HUDEP-2 (cell line): Measurements from ENCODE around the gene PLAC8.
"Not testable (repeated sequence)": the region's sequence is repeated elsewhere in the genome, so short reads cannot be mapped to it uniquely, and the experiment has no call there.

Experiments
- DNase-seq, 76 experiments: peaks; one replicate each; lab custom pipeline; 2025; ENCODE audit not compliant: unreplicated experiment in 76 of 76; lab: John Stamatoyannopoulos, UW

PLAC8 gene

DNA sequence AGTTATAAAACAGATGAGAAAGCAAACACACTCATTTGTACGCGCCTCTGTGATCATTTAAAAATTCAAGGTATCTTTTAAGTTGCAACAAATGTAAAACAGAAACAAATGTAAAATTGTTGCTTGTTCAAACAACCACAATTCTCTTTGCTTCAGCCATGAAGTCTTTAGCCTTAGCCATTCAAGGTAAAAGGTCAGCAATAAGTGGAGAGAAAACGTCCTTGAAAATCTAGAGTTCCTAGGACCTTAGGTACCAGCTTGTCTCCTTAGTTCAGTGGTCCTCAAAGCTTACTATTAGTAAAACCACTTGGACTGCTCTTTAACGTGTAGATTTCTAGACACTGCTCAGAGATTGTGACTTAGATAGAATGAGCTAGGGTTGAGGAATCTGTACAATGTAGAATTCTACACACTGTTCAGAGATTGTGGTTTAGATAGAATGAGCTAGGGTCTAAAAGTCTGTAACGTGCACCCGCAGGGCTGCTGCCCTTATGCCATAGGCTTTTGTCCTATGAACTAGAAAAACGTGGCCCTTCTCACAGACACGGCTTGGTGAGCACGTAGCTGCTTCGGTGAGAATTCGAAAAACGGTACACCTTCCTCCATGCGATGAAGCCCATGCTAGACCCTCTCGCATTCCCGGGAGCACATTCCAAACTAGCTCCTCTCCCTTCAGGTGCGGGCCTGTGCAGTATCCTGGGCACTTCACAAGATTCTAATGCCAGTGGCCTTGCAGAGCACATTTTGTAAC is 1.7 kb downstream of the PLAC8 start:
- DNase-seq, result no peak

DNA sequence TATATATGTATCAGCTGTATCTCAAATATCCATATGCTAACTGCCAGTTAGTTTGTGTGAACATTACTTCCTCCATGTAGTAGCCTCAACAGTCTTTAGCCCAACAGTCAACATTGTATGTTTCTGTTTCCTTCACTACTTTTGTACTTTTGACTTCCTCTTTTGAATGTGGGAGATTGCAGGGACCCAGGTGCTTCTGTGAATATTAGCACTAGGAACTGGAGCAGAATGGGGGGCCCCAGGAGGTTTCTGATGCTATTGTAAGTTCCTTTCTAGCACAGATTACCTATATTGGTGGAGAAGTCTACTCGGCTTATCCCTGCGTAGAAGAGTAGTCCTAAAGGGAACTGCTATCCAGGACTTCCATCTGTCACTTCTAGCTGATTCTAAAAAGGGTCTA is 2.3 kb downstream of the PLAC8 start:
- no peak for DNase-seq

DNA sequence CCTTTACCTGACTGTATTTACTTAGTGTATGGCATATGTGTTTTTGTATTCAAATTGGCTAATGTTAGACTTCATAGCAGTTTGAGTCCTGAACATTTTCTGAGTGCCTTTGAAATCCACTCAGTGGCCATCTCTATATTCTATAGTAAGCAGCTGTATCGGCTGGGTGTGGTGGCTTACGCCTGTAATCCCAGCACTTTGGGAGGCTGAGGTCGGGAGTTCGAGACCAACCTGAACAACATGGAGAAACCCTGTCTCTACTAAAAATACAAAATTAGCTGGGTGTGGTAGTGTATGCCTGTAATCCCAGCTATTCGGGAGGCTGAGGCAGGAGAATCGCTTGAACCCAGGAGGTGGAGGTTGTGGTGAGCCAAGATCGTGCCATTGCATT is 2.8 kb downstream of the PLAC8 start:
- DNase-seq, result not testable (repeated sequence)

DNA sequence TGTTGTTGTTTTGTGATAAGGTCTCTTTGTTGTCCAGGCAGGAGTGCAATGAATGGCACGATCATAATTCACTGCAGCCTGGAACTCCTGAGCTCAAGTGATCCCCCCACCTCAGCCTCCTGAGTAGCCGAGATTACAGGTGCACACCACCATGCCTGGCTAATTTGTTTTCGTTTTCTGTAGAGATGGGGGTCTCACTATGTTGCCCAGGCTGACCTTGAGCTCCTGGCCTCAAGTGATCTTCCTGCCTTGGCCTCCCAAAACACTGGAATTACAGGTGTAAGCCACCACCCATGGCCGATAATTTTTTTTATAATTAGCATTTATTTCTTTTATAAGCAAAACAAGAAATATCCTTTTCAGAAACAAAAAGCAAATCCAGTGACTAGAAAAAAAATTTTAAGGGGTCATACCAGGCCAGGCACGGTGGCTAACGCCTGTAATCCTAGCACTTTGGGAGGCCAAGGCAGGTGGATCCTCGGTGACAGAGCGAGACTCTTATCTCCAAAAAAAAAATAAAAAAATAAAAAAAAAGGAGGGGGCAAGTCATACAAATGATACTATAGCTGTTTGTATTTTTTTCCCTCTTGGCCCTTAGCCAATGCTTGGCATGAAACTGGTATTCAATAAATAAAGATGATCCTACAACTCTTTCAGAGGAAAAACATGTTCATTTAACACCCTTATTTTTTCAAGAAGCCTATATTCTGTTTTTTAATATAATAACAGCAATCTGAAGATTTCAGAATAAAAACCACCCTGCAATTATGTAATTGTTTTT is 3.4 kb downstream of the PLAC8 start:
- peak in 1 of 76 experiments; percentile 1 for DNase-seq

DNA sequence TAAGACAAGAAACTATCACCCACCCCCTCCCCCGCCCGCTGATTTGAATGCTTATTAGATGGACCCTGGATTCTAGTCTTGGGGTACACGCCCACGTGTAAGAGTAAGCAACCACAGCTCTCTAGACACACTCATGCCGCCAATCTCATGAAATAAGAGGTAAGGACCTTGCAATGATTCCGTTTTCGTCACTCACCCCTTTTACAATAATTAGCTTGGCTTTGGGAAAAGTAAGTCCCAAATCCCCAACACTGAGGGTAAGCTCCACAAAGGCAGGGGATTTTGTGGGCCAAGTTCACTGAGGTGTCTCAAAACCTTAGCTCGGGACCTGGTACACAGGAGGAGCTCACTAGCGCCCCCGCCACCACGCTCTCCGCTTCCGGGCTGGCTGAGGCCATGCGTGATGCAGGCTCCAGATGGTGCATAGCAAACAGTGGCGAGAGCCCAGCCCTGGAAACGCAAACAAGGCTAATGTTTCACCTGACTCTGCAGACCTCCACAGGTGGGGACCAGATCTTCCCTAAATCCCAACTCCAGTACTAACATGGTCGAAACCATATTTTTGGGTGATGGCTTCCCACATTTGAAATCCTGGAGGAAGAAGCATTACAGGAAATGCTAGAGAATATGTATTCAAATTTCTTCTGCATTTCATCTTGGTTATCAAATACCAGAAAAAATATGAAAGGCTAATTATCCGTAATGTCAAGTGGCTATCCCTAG is 4.1 kb downstream of the PLAC8 start:
- DNase-seq, result peak in 73 of 76 experiments; percentile 11 to 83 (median 63)

DNA sequence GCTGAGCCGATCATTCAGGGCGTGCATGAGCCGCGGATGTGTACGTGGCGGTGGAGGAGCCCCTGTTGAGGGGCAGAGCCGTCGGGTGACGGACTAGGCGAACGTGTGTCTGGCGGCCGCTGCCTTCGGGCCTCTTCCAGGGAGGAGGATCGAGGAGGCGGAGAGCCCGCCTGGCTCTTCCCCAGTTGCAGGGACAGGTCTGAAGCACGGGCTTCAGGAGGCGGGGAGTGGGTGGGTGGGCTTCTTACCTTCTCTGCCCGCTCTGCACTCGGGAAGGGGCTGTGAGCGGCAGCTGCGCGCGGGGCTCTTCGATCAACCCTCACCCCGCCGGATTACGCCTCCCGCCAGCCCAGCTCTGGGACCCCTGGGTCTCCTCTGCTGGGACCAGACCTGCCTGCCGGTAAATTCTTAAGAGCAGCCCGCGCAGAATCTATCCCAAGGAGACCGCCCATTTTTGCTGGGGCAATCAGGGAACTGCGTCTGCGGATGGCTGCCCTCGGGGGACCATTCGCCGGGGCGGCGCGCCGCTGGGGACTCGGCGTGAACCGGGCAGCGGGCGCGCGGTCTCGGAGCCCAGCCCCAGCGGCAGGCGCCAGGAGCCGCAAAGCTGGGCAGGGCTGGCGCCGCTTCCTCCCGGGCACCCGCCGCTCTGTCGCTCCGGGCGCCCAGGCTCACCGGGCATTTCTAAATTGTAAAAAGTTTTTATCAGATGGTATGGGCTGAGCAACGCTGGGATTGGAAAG is 4.9 kb downstream of the PLAC8 start:
- peak in 6 of 76 experiments; percentile 6 to 33 (median 16) for DNase-seq

DNA sequence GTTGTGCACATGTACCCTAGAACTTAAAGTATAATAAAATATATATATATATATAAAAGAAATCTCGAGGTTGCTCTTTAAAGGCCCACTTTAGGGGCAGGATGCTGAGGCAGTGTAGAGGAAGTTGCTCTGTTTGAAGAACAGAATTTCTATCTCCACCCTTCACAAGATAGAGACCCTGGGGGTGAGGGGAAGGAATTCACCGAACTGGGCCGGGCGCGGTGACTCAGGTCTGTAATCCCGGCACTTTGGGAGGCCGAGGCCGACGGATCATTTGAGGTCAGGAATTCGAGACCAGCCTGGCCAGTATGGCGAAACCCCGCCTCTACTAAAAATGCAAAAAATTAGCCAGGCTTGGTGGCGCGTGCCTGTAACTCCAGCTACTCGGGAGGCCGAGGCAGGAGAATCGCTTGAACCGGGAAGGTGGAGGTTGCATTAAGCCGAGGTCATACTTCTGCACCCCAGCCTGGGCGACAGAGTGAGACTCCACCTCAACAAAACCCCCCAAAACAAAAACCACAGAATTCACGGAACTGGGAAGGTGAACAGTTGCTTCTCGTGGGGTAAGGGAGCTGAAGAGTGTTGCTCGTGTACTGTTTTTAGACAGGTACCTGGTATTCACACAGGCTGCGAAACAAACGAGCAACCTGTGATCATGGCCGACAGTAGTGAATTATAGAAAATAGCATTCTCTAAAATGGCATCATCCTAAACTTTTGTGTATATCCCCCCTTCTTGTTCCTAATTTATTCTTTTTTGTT is 6.2 kb downstream of the PLAC8 start:
- DNase-seq, result no peak

DNA sequence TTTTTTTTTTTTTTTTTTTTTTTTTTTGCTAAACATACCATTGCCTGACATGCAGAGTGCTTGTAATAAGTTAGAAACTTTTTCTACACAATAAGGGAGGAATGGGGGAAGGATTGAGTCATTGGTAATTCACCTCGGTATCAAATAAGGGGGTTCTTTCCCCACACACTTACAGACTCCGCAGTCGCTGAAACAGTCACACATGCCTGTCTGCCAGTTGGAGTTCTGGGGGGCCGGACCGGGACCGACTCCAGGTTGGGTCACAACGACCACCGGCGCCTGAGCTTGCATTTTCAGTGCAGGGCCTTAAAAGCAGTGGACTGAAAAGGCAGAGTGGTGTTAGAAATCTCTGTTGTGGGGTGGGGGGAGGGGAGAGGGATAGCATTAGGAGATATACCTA is 6.9 kb downstream of the PLAC8 start:
- DNase-seq, result no peak

DNA sequence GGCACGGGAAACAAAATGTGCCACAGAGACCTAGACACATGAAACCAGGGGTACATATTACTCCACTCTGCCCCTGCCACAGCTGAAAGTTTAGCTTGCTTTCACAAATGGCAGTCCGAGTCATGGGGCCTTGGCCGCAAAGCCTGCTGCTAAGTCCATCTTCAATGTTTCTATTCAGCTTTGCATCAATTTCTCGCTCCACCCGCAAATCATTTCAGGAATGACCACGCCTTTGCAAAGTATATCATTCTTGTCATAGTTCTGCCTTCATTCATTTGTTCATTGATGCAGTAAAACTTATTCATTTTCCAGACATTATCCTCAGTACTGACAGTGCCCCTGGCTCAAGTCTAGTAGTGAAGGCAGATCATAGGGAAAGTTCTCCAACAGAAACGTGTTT is 9.5 kb downstream of the PLAC8 start:
- no peak for DNase-seq

- no peak for DNase-seq
Observed at GRCh38 chr4:83096397-83096796, 18.1 kb downstream of the PLAC8 start.

- DNase-seq, result no peak
Observed at GRCh38 chr4:83093060-83093640, 21.4 kb downstream of the PLAC8 start.

GRCh38 chr4:83089410-83090157 is 24.9 kb downstream of the PLAC8 start:
- no peak for DNase-seq

- not testable (repeated sequence) for DNase-seq
Observed at GRCh38 chr4:83084956-83085355, 29.6 kb downstream of the PLAC8 start.

- peak in 6 of 76 experiments; percentile 0 to 9 (median 6) for DNase-seq
Observed at GRCh38 chr4:83083925-83084475, 30.5 kb downstream of the PLAC8 start.

GRCh38 chr4:83082777-83083176 is 31.8 kb downstream of the PLAC8 start:
- DNase-seq, result no peak

- DNase-seq, result no peak
Observed at GRCh38 chr4:83080561-83080960, 34.0 kb downstream of the PLAC8 start.

DNA sequence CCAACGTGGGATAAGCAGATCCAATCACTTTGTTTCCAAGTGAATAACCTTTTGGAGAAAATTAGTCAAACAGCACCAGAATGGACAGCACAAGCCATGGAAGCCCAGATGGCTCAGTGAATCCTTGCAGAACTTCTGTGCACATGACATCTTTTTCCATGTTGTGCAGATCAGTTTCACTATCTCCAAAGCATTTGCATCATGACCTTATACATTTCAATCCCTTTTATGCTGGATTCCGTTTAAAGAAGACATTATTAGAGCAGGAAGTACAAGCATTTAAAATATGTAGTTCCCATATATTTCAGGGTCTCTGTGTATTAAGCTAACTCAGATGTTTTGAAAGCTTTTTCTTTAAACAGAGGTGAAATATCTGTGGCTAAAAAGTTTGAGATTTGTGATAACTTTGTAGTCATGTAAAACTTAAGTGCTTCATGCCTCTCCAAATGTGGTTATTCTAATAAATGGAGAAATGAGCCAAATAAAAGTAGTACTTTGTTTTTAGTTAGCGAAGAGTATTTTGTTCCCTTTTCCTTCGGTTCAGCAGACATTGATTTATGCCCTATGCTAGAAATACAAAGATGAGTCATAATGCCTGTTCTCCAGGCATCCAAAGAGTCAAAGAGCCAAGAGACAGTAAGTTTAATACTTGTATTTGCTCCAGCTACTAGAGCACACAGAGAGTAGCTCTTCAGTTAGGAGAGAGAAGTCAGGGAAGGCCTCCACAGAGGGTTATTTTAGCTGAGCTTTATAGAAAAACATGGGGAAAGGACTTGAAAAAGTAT is 39.0 kb downstream of the PLAC8 start:
- no peak for DNase-seq

DNA sequence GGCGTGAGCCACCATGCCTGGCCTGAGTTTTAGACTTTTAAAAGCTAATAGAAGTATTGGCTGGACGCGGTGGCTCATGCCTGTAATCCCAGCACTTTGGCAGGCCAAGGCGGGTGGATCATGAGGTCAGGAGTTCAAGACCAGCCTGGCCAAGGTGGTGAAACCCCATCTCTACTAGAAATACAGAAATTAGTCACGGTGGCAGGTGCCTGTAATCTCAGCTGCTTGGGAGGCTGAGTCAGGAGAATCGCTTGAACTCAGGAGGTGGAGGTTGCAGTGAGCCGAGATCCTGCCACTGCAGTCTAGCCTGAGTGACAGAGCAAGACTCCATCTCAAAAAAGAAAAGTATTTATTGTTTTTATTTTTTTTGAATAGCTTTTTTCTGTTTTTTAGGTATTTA is 39.7 kb downstream of the PLAC8 start:
- not testable (repeated sequence) for DNase-seq
